ENCODE results near the gene PEA15.

The PEA15 gene

GRCh38 chr1:160205242-160206035 lies at the start of gene PEA15:
TSS of gene PEA15 (plus strand) at chr1:160205384. CDS start at chr1:160211545, 6,161 bp downstream.
- no peak for TF ChIP-seq CTCF (IDR thresholded peaks at IDR 0.05; ENCODE audit: low read length, missing control alignments)
- peak; percentile 64 for DNase-seq (ENCODE audit: low read depth)
- peak within 1 kb of the TSS; percentile 92 for H3K4me3 ChIP-seq (replicated peaks; ENCODE audit: low read depth, low read length)

GRCh38 chr1:160156361-160156760 lies 48.8 kb upstream of the PEA15 start:
- no peak for DNase-seq (ENCODE audit: low read depth)
- H3K4me3 ChIP-seq (replicated peaks; ENCODE audit: low read depth, low read length): no peak overlapping the region
- TF ChIP-seq CTCF (IDR thresholded peaks at IDR 0.05; ENCODE audit: low read length, missing control alignments): no peak

- H3K4me3 ChIP-seq (replicated peaks; ENCODE audit: low read depth, low read length): no peak overlapping the region
- no peak for TF ChIP-seq CTCF (IDR thresholded peaks at IDR 0.05; ENCODE audit: low read length, missing control alignments)
These were observed 48.0 kb upstream of the PEA15 start for GRCh38 chr1:160157174-160157573.

GRCh38 chr1:160158031-160158430 lies 47.2 kb upstream of the PEA15 start:
- no peak overlapping the region for H3K4me3 ChIP-seq (replicated peaks; ENCODE audit: low read depth, low read length)
- no peak for TF ChIP-seq CTCF (IDR thresholded peaks at IDR 0.05; ENCODE audit: low read length, missing control alignments)
- DNase-seq (ENCODE audit: low read depth): no peak

More at GRCh38 chr1:160157174-160157573, 48.0 kb upstream of the PEA15 start:
- no peak for DNase-seq (ENCODE audit: low read depth)

GRCh38 chr1:160158534-160158933 lies 46.6 kb upstream of the PEA15 start:
- no peak overlapping the region for H3K4me3 ChIP-seq (replicated peaks; ENCODE audit: low read depth, low read length)
- no peak for DNase-seq (ENCODE audit: low read depth)
- no peak for TF ChIP-seq CTCF (IDR thresholded peaks at IDR 0.05; ENCODE audit: low read length, missing control alignments)

GRCh38 chr1:160159846-160160245 lies 45.3 kb upstream of the PEA15 start:
- TF ChIP-seq CTCF (IDR thresholded peaks at IDR 0.05; ENCODE audit: low read length, missing control alignments): no peak
- no peak overlapping the region for H3K4me3 ChIP-seq (replicated peaks; ENCODE audit: low read depth, low read length)
- DNase-seq (ENCODE audit: low read depth): no peak
